ENCODE results near the gene UBL4B.

DNA sequence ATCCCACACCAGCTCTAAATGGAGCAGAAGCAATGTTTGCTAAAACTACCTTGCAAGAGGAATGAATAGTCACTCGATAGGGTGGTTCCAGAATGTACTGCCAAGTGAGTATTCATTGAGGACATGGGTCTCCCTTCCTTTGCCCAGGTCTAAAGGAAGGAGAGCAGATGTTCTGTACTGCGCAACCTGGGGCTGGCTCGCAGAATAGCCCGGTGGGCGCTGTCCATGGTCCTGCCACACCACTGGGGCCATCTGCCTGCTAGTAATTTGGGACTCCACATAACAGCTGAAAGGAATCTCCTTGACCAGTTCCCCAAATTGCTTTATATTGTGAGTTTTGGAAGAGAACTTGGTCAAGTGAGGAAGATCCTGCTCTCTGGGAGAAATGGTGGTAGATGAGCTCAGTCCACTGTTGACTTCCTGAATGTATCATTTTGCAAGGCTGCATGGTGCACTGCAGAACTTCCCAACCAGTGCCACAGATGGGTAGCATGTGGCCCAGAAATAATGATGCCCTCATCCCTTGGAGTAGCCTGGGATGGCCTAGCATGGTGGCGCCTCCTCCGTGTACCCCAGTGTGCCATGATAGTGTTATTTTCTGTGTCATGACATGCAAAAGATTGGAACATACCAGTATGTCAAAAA lies 43.8 kb downstream of the UBL4B start:
- TF ChIP-seq CTCF (IDR thresholded peaks at IDR 0.05) (no peak), POLR2A (IDR thresholded peaks at IDR 0.05) (no peak)
